H1 (cell line): ENCODE data around the gene HOXB5. TPM values are rescaled to one million over a fixed set of nuclear protein-coding genes. Genes with fewer than 3 reads are reported as not detected.

Source experiments
- CTCF ChIA-PET: fragments of 300-600 bp; sonication (Branson Sonifier 250); formaldehyde crosslinking; loops from one replicate; lab custom pipeline; 2021; ENCODE audit not compliant: partially characterized antibody; lab: Charles Lee
- POLR2A ChIA-PET: fragments of 300-600 bp; sonication (Branson Sonifier 250); formaldehyde crosslinking; loops from one replicate; lab custom pipeline; 2021; ENCODE audit warnings: inconsistent platforms; ENCODE audit not compliant: partially characterized antibody; lab: Charles Lee
- DNase-seq, 2 experiments: peaks; one replicate each; pipeline versions ENCODE4 v3.0.0 to v3.0.0-alpha.2; 2010 to 2022; ENCODE audit warnings: low spot score in 2 of 2, low read depth in 1 of 2, mixed read lengths in 1 of 2
- FAIRE-seq: peaks from 2 replicates; lab custom pipeline; 2011; peaks lifted over from hg19 to GRCh38; lab: Jason Lieb, UNC
- H2AFZ ChIP-seq: 2 replicates; pipeline ENCODE4 v1.8.1; 2012; ENCODE audit warnings: low read length, inconsistent platforms
- H2AK5ac ChIP-seq: 2 replicates; pipeline ENCODE4 v1.6.1; 2013; ENCODE audit warnings: low read depth, low read length
- H2BK120ac ChIP-seq: replicated peaks from 2 replicates; pipeline ENCODE3; 2013; ENCODE audit warnings: low read depth, low read length, inconsistent platforms
- H2BK12ac ChIP-seq: 2 replicates; pipeline ENCODE4 v1.6.1; 2013; ENCODE audit warnings: low read depth, low read length
- H2BK15ac ChIP-seq: 2 replicates; pipeline ENCODE4 v1.6.1; 2013; ENCODE audit warnings: low read length
- H2BK20ac ChIP-seq: 2 replicates; pipeline ENCODE4 v1.6.1; 2013; ENCODE audit warnings: low read length
- H2BK5ac ChIP-seq: 2 replicates; pipeline ENCODE4 v1.6.1; 2013; ENCODE audit warnings: low read depth, low read length
- H3K14ac ChIP-seq: 2 replicates; pipeline ENCODE4 v1.6.1; 2013; ENCODE audit warnings: inconsistent platforms; ENCODE audit not compliant: insufficient read length
- H3K18ac ChIP-seq: 2 replicates; pipeline ENCODE4 v1.6.1; 2013; ENCODE audit warnings: low read length; ENCODE audit errors: extremely low read depth
- H3K23ac ChIP-seq: 2 replicates; pipeline ENCODE4 v1.6.1; 2013; ENCODE audit warnings: inconsistent platforms; ENCODE audit not compliant: insufficient read length
- H3K23me2 ChIP-seq: 2 replicates; pipeline ENCODE4 v1.6.1; 2013; ENCODE audit warnings: low read depth, low read length
- H3K27ac ChIP-seq: 2 replicates; pipeline ENCODE4 v1.6.1; 2011; ENCODE audit warnings: low read depth, low read length, inconsistent platforms
- H3K27me3 ChIP-seq, 4 experiments: replicated peaks in 1 of 4; 1 replicate in 1 of 4; 2 replicates in 3 of 4; pipeline versions ENCODE4 v1.6.1 to v1.8.1; 2011 to 2013; ENCODE audit warnings: low read length in 3 of 4, mild to moderate bottlenecking in 3 of 4, inconsistent platforms in 2 of 4, mixed read lengths in 2 of 4, moderate library complexity in 1 of 4; ENCODE audit not compliant: control insufficient read depth in 3 of 4, insufficient read depth in 3 of 4; ENCODE audit errors: extremely low read depth in 1 of 4
- H3K36me3 ChIP-seq, 4 experiments: 2 replicates each; pipeline versions ENCODE4 v1.6.1 to v1.8.1; 2011 to 2013; ENCODE audit warnings: mild to moderate bottlenecking in 4 of 4, low read length in 3 of 4, moderate library complexity in 2 of 4, control low read depth in 1 of 4, inconsistent platforms in 1 of 4; ENCODE audit not compliant: insufficient read depth in 4 of 4, control insufficient read depth in 2 of 4
- H3K4ac ChIP-seq: replicated peaks from 2 replicates; pipeline ENCODE3; 2013; ENCODE audit warnings: low read length, low read depth, mixed read lengths, inconsistent platforms; ENCODE audit not compliant: insufficient read length
- H3K4me1 ChIP-seq, 4 experiments: replicated peaks in 1 of 4; 1 replicate in 1 of 4; 2 replicates in 3 of 4; pipeline versions ENCODE4 v1.6.1 to v1.8.1; 2011 to 2013; ENCODE audit warnings: low read length in 3 of 4, inconsistent platforms in 2 of 4, mixed read lengths in 1 of 4; ENCODE audit not compliant: insufficient read depth in 4 of 4, control insufficient read depth in 3 of 4
- H3K4me2 ChIP-seq, 2 experiments: 2 replicates each; pipeline versions ENCODE4 v1.6.1 to v1.8.1; 2011 to 2013; ENCODE audit warnings: low read depth in 2 of 2, low read length in 2 of 2, control low read depth in 1 of 2, inconsistent platforms in 1 of 2, mild to moderate bottlenecking in 1 of 2; ENCODE audit not compliant: insufficient read depth in 1 of 2
- H3K4me3 ChIP-seq, 4 experiments: fragments of 200-600, 300-600 bp in 1 of 4; sonication (generic), shearing (Covaris generic), sonication (Bioruptor Twin) in 1 of 4; 2 replicates each; pipeline versions ENCODE4 v1.5.1 to v1.8.1; 2011 to 2016; ENCODE audit warnings: low read length in 4 of 4, low read depth in 3 of 4, control low read depth in 2 of 4, inconsistent platforms in 2 of 4, mild to moderate bottlenecking in 2 of 4, mixed read lengths in 1 of 4, moderate library complexity in 1 of 4; ENCODE audit not compliant: insufficient read depth in 2 of 4; ENCODE audit errors: extremely low read depth in 1 of 4
- H3K56ac ChIP-seq: replicated peaks from 2 replicates; pipeline ENCODE3; 2013; ENCODE audit warnings: low read depth, mild to moderate bottlenecking, mixed read lengths, low read length, inconsistent platforms; ENCODE audit not compliant: insufficient read length
- H3K79me1 ChIP-seq: 2 replicates; pipeline ENCODE4 v1.6.1; 2013; ENCODE audit warnings: low read depth, low read length, control low read depth
- H3K79me2 ChIP-seq, 2 experiments: 2 replicates each; pipeline versions ENCODE4 v1.6.1 to v1.8.1; 2012 to 2013; ENCODE audit warnings: low read length in 2 of 2, mild to moderate bottlenecking in 2 of 2, inconsistent platforms in 1 of 2; ENCODE audit not compliant: insufficient read depth in 2 of 2, control insufficient read depth in 1 of 2
- H3K9ac ChIP-seq, 4 experiments: replicated peaks in 1 of 4; 1 replicate in 1 of 4; 2 replicates in 3 of 4; pipeline versions ENCODE4 v1.6.1 to v1.8.1; 2011 to 2013; ENCODE audit warnings: low read depth in 3 of 4, low read length in 3 of 4, control low read depth in 2 of 4, mild to moderate bottlenecking in 2 of 4, moderate library complexity in 2 of 4, inconsistent platforms in 1 of 4; ENCODE audit errors: extremely low read depth in 1 of 4
- H3K9me3 ChIP-seq, 2 experiments: 2 replicates each; pipeline versions ENCODE4 v1.6.1 to v1.8.1; 2012 to 2013; ENCODE audit warnings: mild to moderate bottlenecking in 2 of 2, moderate library complexity in 2 of 2, control low read depth in 1 of 2, inconsistent platforms in 1 of 2, low read depth in 1 of 2, low read length in 1 of 2, mixed read lengths in 1 of 2; ENCODE audit not compliant: insufficient read depth in 2 of 2
- H4K20me1 ChIP-seq, 2 experiments: replicated peaks in 1 of 2; 2 replicates each; pipeline versions ENCODE3 to v1.8.1; 2011 to 2013; ENCODE audit warnings: inconsistent platforms in 2 of 2, low read length in 2 of 2, mild to moderate bottlenecking in 1 of 2; ENCODE audit not compliant: insufficient read depth in 2 of 2, control insufficient read depth in 1 of 2
- H4K5ac ChIP-seq: 2 replicates; pipeline ENCODE4 v1.6.1; 2013; ENCODE audit warnings: low read length, low read depth, mixed read lengths, inconsistent platforms; ENCODE audit not compliant: insufficient read length
- H4K8ac ChIP-seq: 2 replicates; pipeline ENCODE4 v1.8.0; 2013; ENCODE audit warnings: mild to moderate bottlenecking, moderate library complexity, low read length, inconsistent platforms; ENCODE audit not compliant: insufficient read depth; ENCODE audit errors: extremely low read depth
- H4K91ac ChIP-seq: replicated peaks from 2 replicates; pipeline ENCODE3; 2013; ENCODE audit warnings: low read length, mixed read lengths, inconsistent platforms; ENCODE audit not compliant: insufficient read length
- ASH2L ChIP-seq: fragments of 200-600, 300-600 bp; sonication (generic); IDR thresholded peaks from one replicate; pipeline ENCODE4 v1.7.1; 2017; ENCODE audit warnings: low read length
- BRCA1 ChIP-seq: IDR thresholded peaks from 2 replicates; pipeline ENCODE4 v1.6.1; 2012; ENCODE audit warnings: low read depth, low read length, improper control_type of control experiment
- CEBPB ChIP-seq: IDR thresholded peaks from 2 replicates; pipeline ENCODE4 v1.6.1; 2012; ENCODE audit warnings: low read depth, low read length
- CTBP2 ChIP-seq: IDR thresholded peaks from 2 replicates; pipeline ENCODE4 v1.7.0; 2011; ENCODE audit warnings: borderline replicate concordance, mild to moderate bottlenecking, moderate library complexity, mixed read lengths, low read length; ENCODE audit not compliant: insufficient read depth, insufficient read length
- NANOG ChIP-seq: IDR thresholded peaks from 2 replicates; pipeline ENCODE4 v1.6.1; 2011; ENCODE audit warnings: low read length, low read depth, mild to moderate bottlenecking, inconsistent platforms; ENCODE audit not compliant: insufficient read depth, poor library complexity, severe bottlenecking
- NRF1 ChIP-seq: IDR thresholded peaks from 2 replicates; pipeline ENCODE4 v1.6.1; 2011; ENCODE audit warnings: mild to moderate bottlenecking, low read depth, low read length, improper control_type of control experiment
- RAD21 ChIP-seq, 2 experiments: IDR thresholded peaks in 1 of 2; conservative IDR thresholded peaks in 1 of 2; 2 replicates each; pipeline ENCODE4 v1.6.1; 2011; ENCODE audit warnings: low read depth in 2 of 2, low read length in 2 of 2, improper control_type of control experiment in 1 of 2, inconsistent platforms in 1 of 2, mild to moderate bottlenecking in 1 of 2, moderate library complexity in 1 of 2
- SIN3A ChIP-seq, 2 experiments: IDR thresholded peaks in 1 of 2; conservative IDR thresholded peaks in 1 of 2; 2 replicates each; pipeline ENCODE4 v1.6.1; 2011 to 2012; ENCODE audit warnings: low read length in 2 of 2, improper control_type of control experiment in 1 of 2, low read depth in 1 of 2, mild to moderate bottlenecking in 1 of 2
- SP2 ChIP-seq: IDR thresholded peaks from 2 replicates; pipeline ENCODE4 v1.6.1; 2012; ENCODE audit warnings: mild to moderate bottlenecking, low read length, inconsistent platforms
- SUZ12 ChIP-seq: fragments of 200-600 bp; sonication (generic); IDR thresholded peaks from 2 replicates; pipeline ENCODE4 v1.6.1; 2012; ENCODE audit warnings: mild to moderate bottlenecking, inconsistent platforms, low read length, moderate library complexity, mixed read lengths
- TBP ChIP-seq: IDR thresholded peaks from 2 replicates; pipeline ENCODE4 v1.6.1; 2011; ENCODE audit warnings: low read depth, low read length, improper control_type of control experiment
- WGBS, 2 experiments: shearing (Covaris generic) in 1 of 2; methylation state at CpG; one replicate each; pipeline versions ENCODE4 v1.1.6 to v1.1.7; 2013 to 2015; ENCODE audit warnings: low lambda C conversion rate in 2 of 2, mixed read lengths in 2 of 2, inconsistent platforms in 1 of 2, low coverage in 1 of 2, missing lambda C conversion rate in 1 of 2; ENCODE audit not compliant: insufficient replicate concordance in 2 of 2, insufficient coverage in 1 of 2, insufficient read length in 1 of 2; ENCODE audit errors: extremely low coverage in 1 of 2, missing lambda C conversion rate in 1 of 2; 5-methylcytosine and 5-hydroxymethylcytosine counted together
- polyA plus RNA-seq, 7 experiments: library from polyadenylated mRNA; depleted of rRNA in 3 of 7; stranded (reverse) in 5 of 7; unstranded in 2 of 7; fragments of >200 nt in 5 of 7; fragments of 200-250 nt in 2 of 7; gene quantifications; 1 replicate in 5 of 7; 2 replicates in 1 of 7; 4 replicates in 1 of 7; pipeline versions ENCODE4 v1.2.1 to v1.2.3, GENCODE V29; 2011 to 2013; ENCODE audit warnings: missing spikeins in 2 of 7, mixed read lengths in 2 of 7
- total RNA-seq: library from RNA; stranded (reverse); fragmentation: NEBNext Ultra II Directional; extraction: Animal tissue kit (Norgen Biotek cat#: 25700); gene quantifications from 2 replicates; pipeline ENCODE4 v1.2.1, GENCODE V29; 2021
- TF ChIP-seq, protein P1 (sequence below): IDR thresholded peaks from 2 replicates; pipeline ENCODE4 v1.6.1; 2012; ENCODE audit warnings: inconsistent platforms

HOXB5 gene
- total and polyA plus RNA-seq, 2 of the 8 experiments (the other 6 are each of a cell fraction or from before 2014, with no cell fraction given) = not detected

DNA sequence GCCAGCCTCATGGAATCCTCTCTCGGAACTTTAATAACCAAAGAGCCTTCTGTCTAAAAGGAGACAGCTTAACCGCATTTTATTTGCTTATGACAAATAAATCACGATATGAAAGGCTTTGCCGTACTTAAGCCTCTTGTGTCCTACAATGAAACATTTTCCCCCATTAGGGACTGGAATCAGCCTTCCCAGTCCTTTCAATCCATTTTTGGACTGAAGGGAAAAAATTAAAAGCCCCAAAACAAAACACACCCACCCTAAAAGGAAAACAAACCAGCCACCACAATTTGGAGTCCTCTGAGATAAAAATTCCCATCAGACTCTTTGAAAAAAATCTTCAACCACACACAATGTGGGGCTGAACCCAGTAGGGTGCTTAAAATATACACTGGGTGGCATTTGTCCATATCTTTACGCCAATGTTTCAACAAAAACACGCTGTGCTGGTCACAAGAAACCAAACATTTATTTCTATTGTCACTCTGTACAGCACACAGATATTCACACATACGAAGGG, 18.5 kb downstream of the HOXB5 start:
- no peak overlapping the region for H2BK120ac ChIP-seq
- no peaks in the 10 kb centered on the region for H3K79me1 ChIP-seq
- DNase-seq (no peak), FAIRE-seq (no peak)
- CTCF ChIA-PET = interaction anchor here (0.7 to 1.4 kb wide), 7 partner anchors 11 to 254 kb away, joined by 3 to 4 read pairs (median 3); no protein-coding TSS in a partner anchor
- peaks cover 18 to 44% of the 10 kb centered on the region in 2 experiments for H4K20me1 ChIP-seq
- no peaks in the 10 kb centered on the region for H3K9me3 ChIP-seq
- H3K4me2 ChIP-seq = no peak overlapping the region
- peaks cover 99 to 100% (median 100%) of the 10 kb centered on the region in 4 experiments for H3K27me3 ChIP-seq
- WGBS, 2 experiments = 24% methylated on average over 7 of the region's 7 CpGs; no CpG with 5 or more reads in 1 of the 2 experiments
- H3K4me3 ChIP-seq = no peak overlapping the region
- H2AK5ac ChIP-seq = no peak overlapping the region
- no peak overlapping the region for H3K27ac ChIP-seq
- POLR2A ChIA-PET = no interaction called here
- no peak overlapping the region for H2AFZ ChIP-seq
- no peaks in the 10 kb centered on the region for H3K23me2 ChIP-seq
- no peak overlapping the region for H3K9ac ChIP-seq
- no peak overlapping the region for H3K14ac ChIP-seq
- no peak overlapping the region for H3K4ac ChIP-seq
- no peaks in the 10 kb centered on the region for H3K79me2 ChIP-seq
- no peak overlapping the region for H2BK5ac ChIP-seq
- no peak overlapping the region for H2BK20ac ChIP-seq
- no peak overlapping the region for H4K5ac ChIP-seq
- no peak overlapping the region for H4K8ac ChIP-seq
- no peak overlapping the region for H2BK12ac ChIP-seq
- no peak overlapping the region for H3K23ac ChIP-seq
- H4K91ac ChIP-seq = no peak overlapping the region
- H3K36me3 ChIP-seq = no peaks in the 10 kb centered on the region; a peak in 1 of 8 replicates
- H3K18ac ChIP-seq = no peak overlapping the region
- H3K4me1 ChIP-seq = peaks cover 0 to 9% (median 3%) of the 10 kb centered on the region in 4 experiments; a peak in 4 of 7 replicates
- no peak overlapping the region for H3K56ac ChIP-seq
- H2BK15ac ChIP-seq = no peak overlapping the region
- TF ChIP-seq ASH2L (no peak), NRF1 (no peak), CEBPB (no peak), SP2 (no peak), NANOG (no peak), SIN3A (conservative IDR thresholded peaks at IDR 0.05 in 1 of 2, IDR thresholded peaks at IDR 0.05 in 1 of 2; ENCODE audit: low read depth in 1 of 2, low read length in 2 of 2) (no peak), CTBP2 (no peak), SUZ12 (no peak; the same call in 1 of the 2 replicates), RAD21 (IDR thresholded peaks at IDR 0.05 in 1 of 2, conservative IDR thresholded peaks at IDR 0.05 in 1 of 2; ENCODE audit: low read depth in 2 of 2, low read length in 2 of 2) (no peak), TBP (no peak), BRCA1 (no peak)
- TF ChIP-seq, protein P1, sequence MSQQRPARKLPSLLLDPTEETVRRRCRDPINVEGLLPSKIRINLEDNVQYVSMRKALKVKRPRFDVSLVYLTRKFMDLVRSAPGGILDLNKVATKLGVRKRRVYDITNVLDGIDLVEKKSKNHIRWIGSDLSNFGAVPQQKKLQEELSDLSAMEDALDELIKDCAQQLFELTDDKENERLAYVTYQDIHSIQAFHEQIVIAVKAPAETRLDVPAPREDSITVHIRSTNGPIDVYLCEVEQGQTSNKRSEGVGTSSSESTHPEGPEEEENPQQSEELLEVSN = no peak
